Activated CD4-positive, alpha-beta T cell treated with anti-CD3 and anti-CD28 coated beads, Interleukin-2, amount 50 U/mL, for 4 hours (primary cell): Measurements from ENCODE around the gene TMEM179.

Experiments used
- DNase-seq, 2 experiments: peaks; one replicate each; pipeline ENCODE4 v3.0.0-alpha.2; 2020

TMEM179 gene

GRCh38 chr14:104567141-104567956 is 37.2 kb downstream of the TMEM179 start:
- DNase-seq, result no peak

- no peak for DNase-seq
Observed at GRCh38 chr14:104564744-104565679, 39.6 kb downstream of the TMEM179 start.

GRCh38 chr14:104563742-104564615 is 40.6 kb downstream of the TMEM179 start:
- DNase-seq, result peak; percentile 63 to 71

- no peak for DNase-seq
Observed at GRCh38 chr14:104563191-104563741, 41.3 kb downstream of the TMEM179 start.

- DNase-seq, result no peak
Observed at GRCh38 chr14:104562606-104563005, 42.0 kb downstream of the TMEM179 start.

GRCh38 chr14:104561632-104562495 is 42.7 kb downstream of the TMEM179 start:
- no peak for DNase-seq

GRCh38 chr14:104561124-104561557 is 43.4 kb downstream of the TMEM179 start:
- DNase-seq, result no peak

- no peak for DNase-seq
Observed at GRCh38 chr14:104560586-104560945, 44.0 kb downstream of the TMEM179 start.

- DNase-seq, result no peak
Observed at GRCh38 chr14:104559804-104560585, 44.6 kb downstream of the TMEM179 start.

- no peak for DNase-seq
Observed at GRCh38 chr14:104559028-104559803, 45.4 kb downstream of the TMEM179 start.

- no peak for DNase-seq
Observed at GRCh38 chr14:104558231-104559027, 46.1 kb downstream of the TMEM179 start.

GRCh38 chr14:104557766-104558165 is 46.8 kb downstream of the TMEM179 start:
- no peak for DNase-seq

GRCh38 chr14:104557086-104557485 is 47.5 kb downstream of the TMEM179 start:
- no peak for DNase-seq

GRCh38 chr14:104556256-104557021 is 48.1 kb downstream of the TMEM179 start:
- DNase-seq, result no peak

GRCh38 chr14:104555430-104556255 is 48.9 kb downstream of the TMEM179 start:
- no peak for DNase-seq

- no peak for DNase-seq
Observed at GRCh38 chr14:104554608-104555429, 49.8 kb downstream of the TMEM179 start.
